ENCODE data around the gene ACER2.
"Not testable (repeated sequence)": the region's sequence is repeated elsewhere in the genome, so short reads cannot be mapped to it uniquely, and the experiment has no call there.

The ACER2 gene

GRCh38 chr9:19409401-19410194 lies 789 bp downstream of the ACER2 start:
- no peak for DNase-seq

GRCh38 chr9:19410195-19410503 lies 1.3 kb downstream of the ACER2 start:
- no peak for DNase-seq

- no peak for DNase-seq
Observed at GRCh38 chr9:19410594-19410993, 1.8 kb downstream of the ACER2 start.

GRCh38 chr9:19411316-19411715 lies 2.5 kb downstream of the ACER2 start:
- DNase-seq, result no peak

GRCh38 chr9:19413456-19413855 lies 4.6 kb downstream of the ACER2 start:
- not testable (repeated sequence) for DNase-seq

GRCh38 chr9:19416143-19416542 lies 7.3 kb downstream of the ACER2 start:
- DNase-seq, result no peak

- no peak for DNase-seq
Observed at GRCh38 chr9:19420877-19421276, 12.1 kb downstream of the ACER2 start.

- DNase-seq, result no peak
Observed at GRCh38 chr9:19423163-19423562, 14.4 kb downstream of the ACER2 start.

GRCh38 chr9:19424176-19424779 lies 15.5 kb downstream of the ACER2 start:
- DNase-seq, result no peak

GRCh38 chr9:19429595-19429994 lies 20.8 kb downstream of the ACER2 start:
- DNase-seq, result no peak

- no peak for DNase-seq
Observed at GRCh38 chr9:19430201-19430760, 21.5 kb downstream of the ACER2 start.

GRCh38 chr9:19431361-19432171 lies 22.8 kb downstream of the ACER2 start:
- DNase-seq, result no peak

- DNase-seq, result no peak
Observed at GRCh38 chr9:19432473-19432872, 23.7 kb downstream of the ACER2 start.

- not testable (repeated sequence) for DNase-seq
Observed at GRCh38 chr9:19433729-19434128, 24.9 kb downstream of the ACER2 start.

GRCh38 chr9:19440376-19440775 lies 31.6 kb downstream of the ACER2 start:
- DNase-seq, result no peak

GRCh38 chr9:19440823-19441580 lies 32.2 kb downstream of the ACER2 start:
- DNase-seq, result no peak

GRCh38 chr9:19441730-19442129 lies 32.9 kb downstream of the ACER2 start:
- DNase-seq, result no peak

GRCh38 chr9:19442240-19442639 lies 33.4 kb downstream of the ACER2 start:
- DNase-seq, result no peak

GRCh38 chr9:19445452-19445851 lies 36.6 kb downstream of the ACER2 start:
- DNase-seq, result no peak

GRCh38 chr9:19446361-19446861 lies 37.6 kb downstream of the ACER2 start:
- DNase-seq, result no peak

- no peak for DNase-seq
Observed at GRCh38 chr9:19451240-19452087, 42.7 kb downstream of the ACER2 start.

GRCh38 chr9:19456426-19456825 lies 47.6 kb downstream of the ACER2 start:
- no peak for DNase-seq
